ENCODE measurements around the gene ABHD18.
"Not testable (repeated sequence)": the region's sequence is repeated elsewhere in the genome, so short reads cannot be mapped to it uniquely, and the experiment has no call there.

ABHD18 gene

DNA sequence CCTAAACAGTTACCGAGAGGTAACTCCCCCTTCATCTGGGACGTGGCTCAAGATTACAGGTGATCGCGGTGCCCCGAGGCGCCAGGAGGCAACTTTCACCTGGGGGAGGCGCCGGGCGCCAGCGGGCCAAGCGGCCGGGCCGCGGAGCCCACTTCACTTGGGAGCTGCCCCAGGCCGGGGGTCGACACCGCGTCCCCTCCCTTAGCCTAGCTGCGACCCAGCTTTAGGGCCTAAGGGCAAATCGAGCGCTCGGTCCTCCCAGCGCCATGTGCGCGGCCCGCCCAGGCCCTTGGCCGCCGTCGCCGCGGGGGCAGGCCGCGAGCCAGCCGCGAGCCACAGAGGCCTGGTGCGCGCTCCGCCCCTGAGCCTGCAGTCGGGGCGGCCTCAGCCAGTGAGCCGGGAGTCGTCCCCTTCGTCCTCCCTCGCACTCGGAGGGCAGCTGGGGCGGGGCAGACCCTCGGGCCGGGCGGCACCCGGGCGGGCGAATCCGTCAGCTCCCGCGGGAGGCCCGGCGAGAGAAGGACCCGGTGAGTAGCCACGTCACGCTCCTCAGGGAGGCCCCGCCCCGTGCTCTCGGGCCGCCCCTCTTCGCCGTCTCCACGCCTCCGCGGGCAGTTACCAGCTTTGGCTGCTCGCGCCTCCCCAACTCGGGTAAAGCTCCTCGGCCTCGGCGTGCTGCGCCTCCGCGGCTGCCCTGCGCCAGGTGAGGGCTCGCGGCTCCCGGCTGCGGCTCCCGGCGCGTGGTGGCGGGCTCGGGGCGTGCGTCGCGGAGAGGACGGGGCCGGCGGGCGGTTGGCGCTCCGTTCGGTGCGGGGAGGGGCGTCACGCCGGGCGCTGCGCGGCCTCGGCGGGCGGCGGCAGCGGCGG, 95.7 kb downstream of the ABHD18 start, which contains the start of gene LARP1B:
LARP1B (plus strand) TSS at position 614 of the 867 bp plus-strand sequence. CDS start 13,640 bp downstream, outside the sequence.
- peak; percentile 91 to 96 for DNase-seq (ENCODE audit: low read depth in 1 of 2, low spot score in 1 of 2)
- TF ChIP-seq JUND (IDR thresholded peaks at IDR 0.05; ENCODE audit: low read depth) = no peak
- in situ Hi-C loops (cut with HindIII; ENCODE audit: low pct_unique_long_range_greater_than_20kb, low sequenced_read_pairs) = no loop called here

DNA sequence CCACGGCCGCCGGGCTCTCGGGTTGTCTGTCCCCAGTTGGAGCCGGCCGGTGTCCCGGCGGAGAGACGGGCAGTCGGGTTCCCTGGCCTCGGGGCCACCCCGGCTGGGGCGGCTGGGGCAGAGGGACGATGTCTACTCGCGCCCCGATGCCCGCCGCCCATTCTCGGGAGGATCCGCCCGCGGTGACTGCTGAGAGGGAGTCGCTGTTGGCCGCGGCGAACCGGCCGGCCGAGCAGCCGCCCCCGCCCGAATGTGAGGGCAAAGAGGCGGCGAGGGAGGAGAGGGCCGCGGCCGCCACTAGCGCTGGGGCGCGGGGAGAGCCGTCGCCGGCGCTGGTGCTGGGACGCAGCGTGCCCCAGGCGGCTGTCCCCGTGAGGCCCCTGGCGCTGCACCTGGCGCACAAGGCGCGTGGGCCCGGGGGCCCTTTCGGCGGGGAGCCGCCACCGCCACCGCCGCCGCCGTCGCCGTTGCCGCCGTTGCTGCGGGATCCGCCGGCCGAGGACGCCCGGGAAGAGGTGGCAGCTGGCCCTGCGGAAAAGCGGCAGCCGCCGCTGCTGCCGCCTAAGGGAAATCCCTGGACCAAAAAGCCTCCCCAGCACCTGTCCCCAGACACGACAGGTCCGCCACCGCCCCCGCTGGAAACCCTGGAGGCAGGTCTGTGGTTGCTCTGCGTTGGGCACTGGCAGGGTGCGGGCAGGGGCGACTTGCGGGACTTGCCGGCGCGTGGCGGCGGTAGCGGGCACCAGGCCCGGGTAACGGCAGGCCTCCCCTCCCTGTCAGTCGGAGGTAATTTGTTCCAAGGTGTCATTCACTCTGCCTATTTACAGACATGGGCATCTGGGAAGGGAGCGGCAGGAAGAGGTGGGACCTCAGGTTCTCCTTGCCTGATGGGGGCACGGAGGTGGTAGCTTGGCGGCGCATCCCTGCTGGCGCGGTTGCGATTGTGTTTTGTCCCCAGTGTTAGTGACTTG, 96.6 kb downstream of the ABHD18 start:
- peak; percentile 33 to 70 for DNase-seq (ENCODE audit: low read depth in 1 of 2, low spot score in 1 of 2)
- in situ Hi-C loops (cut with HindIII; ENCODE audit: low pct_unique_long_range_greater_than_20kb, low sequenced_read_pairs) = no loop called here
- TF ChIP-seq JUND (IDR thresholded peaks at IDR 0.05; ENCODE audit: low read depth) = no peak

DNA sequence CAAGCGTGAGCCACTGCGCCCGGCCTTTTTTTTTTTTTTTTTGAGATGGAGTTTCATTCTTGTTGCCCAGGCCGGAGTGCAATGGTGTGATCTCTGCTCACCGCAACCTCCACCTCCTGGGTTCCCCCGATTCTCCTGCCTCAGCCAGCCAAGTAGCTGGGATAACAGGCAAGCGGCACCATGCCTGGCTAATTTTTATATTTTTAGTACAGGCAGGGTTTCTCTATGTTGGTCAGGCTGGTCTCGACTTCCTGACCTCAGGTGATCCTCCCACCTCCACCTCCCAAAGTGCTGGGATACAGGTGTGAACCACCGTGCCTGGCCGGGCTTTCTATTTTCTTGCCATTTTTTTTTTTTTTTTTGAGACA, 101.2 kb downstream of the ABHD18 start:
- in situ Hi-C loops (cut with HindIII; ENCODE audit: low pct_unique_long_range_greater_than_20kb, low sequenced_read_pairs) = not testable (repeated sequence)

DNA sequence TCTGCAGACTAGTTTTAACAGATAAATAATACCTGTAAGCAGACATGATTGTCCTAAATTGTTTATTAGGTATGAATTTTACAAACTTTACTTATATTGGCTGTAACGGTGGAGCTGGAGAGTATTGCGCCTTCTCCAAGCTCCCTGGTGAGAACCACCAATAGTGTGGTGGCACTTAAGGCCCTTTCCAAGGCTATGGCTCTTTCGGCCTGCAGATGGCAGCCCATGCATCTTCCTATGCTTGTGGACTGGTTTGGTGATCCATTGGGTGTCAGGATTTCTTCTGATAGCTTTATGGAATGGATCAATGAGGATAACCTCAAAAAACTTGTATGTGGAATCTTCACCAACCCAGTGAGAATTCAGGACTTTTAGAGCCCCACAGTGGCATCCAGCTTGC, 103.7 kb downstream of the ABHD18 start:
- in situ Hi-C loops (cut with HindIII; ENCODE audit: low pct_unique_long_range_greater_than_20kb, low sequenced_read_pairs) = no loop called here
- no peak for TF ChIP-seq JUND (IDR thresholded peaks at IDR 0.05; ENCODE audit: low read depth)
- peak in 1 of 2 experiments; percentile 63 for DNase-seq (ENCODE audit: low read depth in 1 of 2, low spot score in 1 of 2)

More for the DNA sequence above, 101.2 kb downstream of the ABHD18 start:
- DNase-seq (ENCODE audit: low read depth in 1 of 2, low spot score in 1 of 2) = not testable (repeated sequence)

DNA sequence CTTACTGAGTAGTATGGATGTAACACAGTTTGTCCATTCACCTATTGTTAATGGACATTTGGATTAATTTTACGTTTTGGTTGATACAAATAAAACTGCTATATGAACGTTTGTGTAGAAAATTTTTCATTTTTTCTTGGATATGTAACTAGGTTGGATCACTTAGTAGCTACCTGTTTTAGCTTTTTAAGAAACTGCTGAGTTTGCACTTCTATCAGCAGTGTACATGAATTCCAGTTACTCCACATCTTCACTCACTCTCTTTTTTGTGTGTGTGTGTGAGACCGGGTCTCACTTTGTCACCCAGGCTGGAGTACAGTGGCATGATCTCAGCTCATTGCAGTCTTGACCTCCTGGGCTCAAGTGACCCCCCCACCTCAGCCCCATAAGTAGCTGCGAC, 111.3 kb downstream of the ABHD18 start:
- DNase-seq (ENCODE audit: low read depth in 1 of 2, low spot score in 1 of 2) = no peak
- TF ChIP-seq JUND (IDR thresholded peaks at IDR 0.05; ENCODE audit: low read depth) = no peak
- in situ Hi-C loops (cut with HindIII; ENCODE audit: low pct_unique_long_range_greater_than_20kb, low sequenced_read_pairs) = no loop called here
